Gastroesophageal sphincter (tissue), 3 donors: ENCODE data around the gene IREB2.

Source experiments
- CTCF ChIP-seq, 4 experiments: fragments of 200-600 bp in 2 of 4; fragments of 450-650 bp in 2 of 4; sonication (generic) in 1 of 4; IDR thresholded peaks; one replicate each; pipeline ENCODE4 v1.5.1; 2017 to 2019; ENCODE audit warnings: antibody characterized with exemption in 4 of 4, mild to moderate bottlenecking in 2 of 4, moderate library complexity in 2 of 4
- EP300 ChIP-seq: sonication (generic); formaldehyde crosslinking; IDR thresholded peaks from one replicate; pipeline ENCODE4 v1.6.1; 2017; ENCODE audit warnings: antibody characterized with exemption, mild to moderate bottlenecking
- POLR2A ChIP-seq, 2 donors: fragments of 450-650 bp; IDR thresholded peaks; one replicate each; pipeline ENCODE4 v1.6.1; 2017; ENCODE audit warnings: antibody characterized with exemption in 2 of 2, mild to moderate bottlenecking in 2 of 2, moderate library complexity in 1 of 2
- POLR2AphosphoS5 ChIP-seq: sonication (generic); formaldehyde crosslinking; IDR thresholded peaks from one replicate; pipeline ENCODE4 v1.6.1; 2017; ENCODE audit warnings: antibody characterized with exemption

- TF ChIP-seq POLR2AphosphoS5 (no peak), CTCF (IDR thresholded peaks at IDR 0.05) (no peak), POLR2A (IDR thresholded peaks at IDR 0.05) (no peak), EP300 (no peak)
Observed at GRCh38 chr15:78402061-78402610, 35.9 kb upstream of the IREB2 start.
